Kidney epithelial cell (primary cell): ENCODE measurements around the gene TTC12. TPM values are rescaled to one million over a fixed set of nuclear protein-coding genes. Genes with fewer than 3 reads are reported as not detected.

Experiments
- DNase-seq: peaks from one replicate; pipeline ENCODE4 v3.0.0-alpha.2; 2010; ENCODE audit warnings: low read depth
- H3K27me3 ChIP-seq: 2 replicates; pipeline ENCODE4 v1.6.0; 2011; ENCODE audit warnings: low read length; ENCODE audit not compliant: control insufficient read depth, insufficient read depth
- H3K36me3 ChIP-seq: 2 replicates; pipeline ENCODE4 v1.5.1; 2011; ENCODE audit warnings: low read length; ENCODE audit not compliant: control insufficient read depth, insufficient read depth
- H3K4me3 ChIP-seq: 2 replicates; pipeline ENCODE4 v1.5.1; 2011; ENCODE audit warnings: low read depth, mild to moderate bottlenecking, control low read depth, low read length
- total RNA-seq: library from RNA; depleted of rRNA; stranded (reverse); fragments of >200 nt; gene quantifications from 2 replicates; pipeline ENCODE4 v1.2.3, GENCODE V29; 2015
- TF ChIP-seq, protein P1 (sequence below): IDR thresholded peaks from 2 replicates; pipeline ENCODE4 v1.5.1; 2011; ENCODE audit warnings: mild to moderate bottlenecking, moderate library complexity, low read length, control low read depth, inconsistent platforms; ENCODE audit not compliant: insufficient read depth, poor library complexity, severe bottlenecking

TTC12 gene
- total RNA-seq, 1 donor from 2014 or later = 17.1 TPM

GRCh38 chr11:113363406-113363805 lies 49.0 kb downstream of the TTC12 start:
- no peak for DNase-seq
- Histone ChIP-seq H3K4me3 (no peak overlapping the region), H3K36me3 (peaks cover 7% of the 10 kb centered on the region), H3K27me3 (no peaks in the 10 kb centered on the region)
- TF ChIP-seq, protein P1, sequence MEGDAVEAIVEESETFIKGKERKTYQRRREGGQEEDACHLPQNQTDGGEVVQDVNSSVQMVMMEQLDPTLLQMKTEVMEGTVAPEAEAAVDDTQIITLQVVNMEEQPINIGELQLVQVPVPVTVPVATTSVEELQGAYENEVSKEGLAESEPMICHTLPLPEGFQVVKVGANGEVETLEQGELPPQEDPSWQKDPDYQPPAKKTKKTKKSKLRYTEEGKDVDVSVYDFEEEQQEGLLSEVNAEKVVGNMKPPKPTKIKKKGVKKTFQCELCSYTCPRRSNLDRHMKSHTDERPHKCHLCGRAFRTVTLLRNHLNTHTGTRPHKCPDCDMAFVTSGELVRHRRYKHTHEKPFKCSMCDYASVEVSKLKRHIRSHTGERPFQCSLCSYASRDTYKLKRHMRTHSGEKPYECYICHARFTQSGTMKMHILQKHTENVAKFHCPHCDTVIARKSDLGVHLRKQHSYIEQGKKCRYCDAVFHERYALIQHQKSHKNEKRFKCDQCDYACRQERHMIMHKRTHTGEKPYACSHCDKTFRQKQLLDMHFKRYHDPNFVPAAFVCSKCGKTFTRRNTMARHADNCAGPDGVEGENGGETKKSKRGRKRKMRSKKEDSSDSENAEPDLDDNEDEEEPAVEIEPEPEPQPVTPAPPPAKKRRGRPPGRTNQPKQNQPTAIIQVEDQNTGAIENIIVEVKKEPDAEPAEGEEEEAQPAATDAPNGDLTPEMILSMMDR = no peak

DNA sequence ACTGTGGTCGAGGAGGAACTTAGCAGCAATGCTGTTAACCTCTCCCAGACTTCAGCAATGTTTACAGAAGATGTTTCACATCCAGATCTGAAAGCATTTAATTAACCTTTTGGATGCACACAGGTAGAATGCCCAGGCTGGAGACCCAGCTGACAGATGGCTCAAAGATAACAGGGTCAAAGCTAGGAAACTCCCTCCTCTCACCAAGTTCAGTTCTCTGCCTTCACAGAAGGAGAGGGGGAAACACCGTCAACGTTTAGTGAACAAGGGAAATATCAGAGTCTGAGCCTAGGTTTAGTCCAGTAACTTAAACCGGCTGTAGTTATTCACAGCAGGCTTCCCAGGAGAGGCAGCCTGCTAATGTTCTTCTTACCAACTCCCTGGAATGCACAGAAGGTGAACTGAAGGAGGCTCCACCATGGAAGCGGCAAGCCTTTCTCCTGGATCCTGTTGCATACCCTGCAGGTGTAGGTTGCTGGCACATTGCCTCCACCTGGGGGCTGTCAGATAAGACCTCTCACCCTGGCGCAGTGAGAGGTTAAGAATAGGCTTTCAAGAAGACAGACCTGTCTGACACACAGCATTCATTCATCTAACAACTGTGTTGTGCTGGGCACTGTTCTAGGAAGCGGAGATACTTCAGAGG lies 49.7 kb downstream of the TTC12 start:
- Histone ChIP-seq H3K36me3 (peaks cover 7% of the 10 kb centered on the region), H3K4me3 (no peak overlapping the region), H3K27me3 (no peaks in the 10 kb centered on the region)
- TF ChIP-seq, protein P1 = no peak
- no peak for DNase-seq

DNA sequence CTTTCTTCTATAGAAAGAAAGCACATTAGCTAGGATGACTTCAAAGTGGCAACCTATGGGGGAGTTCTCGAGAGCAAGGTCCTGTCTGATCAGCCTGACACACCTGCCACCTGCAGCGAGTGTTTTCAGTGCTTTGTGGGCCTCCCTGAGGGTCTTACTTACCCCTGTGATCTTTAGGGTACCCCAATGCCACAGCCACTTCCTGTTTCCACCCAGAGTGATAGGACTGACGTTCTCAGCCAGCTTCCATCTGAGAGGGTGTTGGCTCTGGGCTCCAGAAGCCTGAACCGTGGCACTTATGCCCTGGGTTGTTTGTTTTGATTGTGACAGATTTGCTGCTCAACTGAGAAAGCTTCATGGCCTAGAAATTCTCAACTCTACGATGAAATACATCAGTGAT lies 51.5 kb downstream of the TTC12 start:
- Histone ChIP-seq H3K4me3 (no peak overlapping the region), H3K27me3 (no peaks in the 10 kb centered on the region), H3K36me3 (peaks cover 5% of the 10 kb centered on the region)
- DNase-seq = no peak
- TF ChIP-seq, protein P1 = no peak

GRCh38 chr11:113369411-113369810 lies 55.0 kb downstream of the TTC12 start:
- H3K4me3 ChIP-seq = no peak overlapping the region
- DNase-seq = no peak
- TF ChIP-seq, protein P1 = no peak
- H3K27me3 ChIP-seq = no peaks in the 10 kb centered on the region
- H3K36me3 ChIP-seq = peaks cover 5% of the 10 kb centered on the region

GRCh38 chr11:113370634-113371033 lies 56.3 kb downstream of the TTC12 start:
- peaks cover 1% of the 10 kb centered on the region for H3K36me3 ChIP-seq
- TF ChIP-seq, protein P1 = no peak
- DNase-seq = no peak

GRCh38 chr11:113372309-113372708 lies 57.9 kb downstream of the TTC12 start:
- Histone ChIP-seq H3K4me3 (no peak overlapping the region), H3K36me3 (no peaks in the 10 kb centered on the region), H3K27me3 (no peaks in the 10 kb centered on the region)
- DNase-seq = no peak
- TF ChIP-seq, protein P1 = peak; percentile 7

More at GRCh38 chr11:113370634-113371033, 56.3 kb downstream of the TTC12 start:
- no peaks in the 10 kb centered on the region for H3K27me3 ChIP-seq
- H3K4me3 ChIP-seq = no peak overlapping the region
